GM10847 (cell line): ENCODE results near the gene MRM3.

ENCODE experiments used
- POLR2A ChIP-seq: IDR thresholded peaks from 2 replicates; pipeline ENCODE4 v1.6.1; 2011; ENCODE audit not compliant: insufficient read length; ENCODE audit errors: extremely low read depth

MRM3 gene

GRCh38 chr17:791829-792228, 9.7 kb downstream of the MRM3 start:
- TF ChIP-seq POLR2A: no peak

GRCh38 chr17:792277-792676, 10.1 kb downstream of the MRM3 start:
- TF ChIP-seq POLR2A: no peak

GRCh38 chr17:794876-795275, 12.7 kb downstream of the MRM3 start:
- TF ChIP-seq POLR2A: no peak

GRCh38 chr17:795276-795675, 13.1 kb downstream of the MRM3 start:
- no peak for TF ChIP-seq POLR2A

- TF ChIP-seq POLR2A: no peak
Measured at GRCh38 chr17:795721-796120, 13.6 kb downstream of the MRM3 start.

GRCh38 chr17:796609-797008, 14.5 kb downstream of the MRM3 start:
- no peak for TF ChIP-seq POLR2A

- TF ChIP-seq POLR2A: no peak
Measured at GRCh38 chr17:797236-797840, 15.2 kb downstream of the MRM3 start.

GRCh38 chr17:798246-798645, 16.1 kb downstream of the MRM3 start:
- TF ChIP-seq POLR2A: no peak

GRCh38 chr17:799261-799660, 17.1 kb downstream of the MRM3 start:
- no peak for TF ChIP-seq POLR2A

GRCh38 chr17:800446-801242, 18.5 kb downstream of the MRM3 start:
- TF ChIP-seq POLR2A: no peak

- no peak for TF ChIP-seq POLR2A
Measured at GRCh38 chr17:801660-802059, 19.5 kb downstream of the MRM3 start.

GRCh38 chr17:802481-802880, 20.3 kb downstream of the MRM3 start:
- no peak for TF ChIP-seq POLR2A

GRCh38 chr17:802901-803881, 21.0 kb downstream of the MRM3 start:
- no peak for TF ChIP-seq POLR2A

GRCh38 chr17:804541-805435, 22.6 kb downstream of the MRM3 start:
- TF ChIP-seq POLR2A: no peak

GRCh38 chr17:806346-806745, 24.2 kb downstream of the MRM3 start:
- TF ChIP-seq POLR2A: no peak
